Smooth muscle cell of the umbilical artery (primary cell): ENCODE results near the gene MSL2. TPM values are rescaled to one million over a fixed set of nuclear protein-coding genes. Genes with fewer than 3 reads are reported as not detected.

ENCODE experiments used
- total RNA-seq: library from RNA; depleted of rRNA; stranded (reverse); fragments of >200 nt; gene quantifications from 2 replicates; pipeline ENCODE4 v1.2.3, GENCODE V29; 2014

The MSL2 gene
- total RNA-seq = 8.0 and 11.3 TPM in 2 replicates

GRCh38 chr3:136196064-136196400 is at the start of gene MSL2:
MSL2 (minus strand) TSS chr3:136196335; CDS start chr3:136195113, 1,222 bp downstream.

Other genes starting within 250 kb of the MSL2 start
- 6.5 and 12.5 TPM in 2 replicates for gene PPP2R3A, start 230.6 kb downstream of the MSL2 start, total RNA-seq
- 51.4 and 52.1 TPM in 2 replicates for gene PCCB, start 54.0 kb upstream of the MSL2 start, total RNA-seq